ENCODE measurements around the gene RNU5D-1.

DNA sequence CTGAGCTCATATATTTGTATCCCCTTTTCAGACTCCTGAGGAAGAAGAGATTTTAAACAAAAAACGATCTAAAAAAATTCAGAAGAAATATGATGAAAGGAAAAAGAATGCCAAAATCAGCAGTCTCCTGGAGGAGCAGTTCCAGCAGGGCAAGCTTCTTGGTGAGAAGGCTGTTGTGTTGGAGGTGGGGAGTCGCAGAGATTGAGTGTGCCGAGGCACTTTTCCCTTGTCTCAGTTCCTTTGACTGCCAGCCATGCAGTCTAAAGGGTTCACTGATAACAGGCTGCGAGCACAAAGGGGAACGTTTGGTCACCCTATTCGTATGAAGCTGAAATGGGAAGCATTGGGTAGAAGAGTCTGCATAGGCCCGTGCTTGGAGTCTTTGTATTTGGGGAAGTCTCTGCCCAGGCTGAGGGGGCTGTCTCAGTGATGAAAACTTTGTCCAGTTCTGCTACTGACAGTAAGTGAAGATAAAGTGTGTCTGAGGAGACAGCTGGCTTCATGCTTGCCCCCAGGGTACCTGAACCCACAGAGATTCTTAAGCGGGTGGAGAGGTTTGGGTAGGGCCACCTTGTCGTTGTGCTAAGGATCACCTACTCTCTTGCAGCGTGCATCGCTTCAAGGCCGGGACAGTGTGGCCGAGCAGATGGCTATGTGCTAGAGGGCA, 47.1 kb upstream of the RNU5D-1 start:
- TF ChIP-seq, protein P1, sequence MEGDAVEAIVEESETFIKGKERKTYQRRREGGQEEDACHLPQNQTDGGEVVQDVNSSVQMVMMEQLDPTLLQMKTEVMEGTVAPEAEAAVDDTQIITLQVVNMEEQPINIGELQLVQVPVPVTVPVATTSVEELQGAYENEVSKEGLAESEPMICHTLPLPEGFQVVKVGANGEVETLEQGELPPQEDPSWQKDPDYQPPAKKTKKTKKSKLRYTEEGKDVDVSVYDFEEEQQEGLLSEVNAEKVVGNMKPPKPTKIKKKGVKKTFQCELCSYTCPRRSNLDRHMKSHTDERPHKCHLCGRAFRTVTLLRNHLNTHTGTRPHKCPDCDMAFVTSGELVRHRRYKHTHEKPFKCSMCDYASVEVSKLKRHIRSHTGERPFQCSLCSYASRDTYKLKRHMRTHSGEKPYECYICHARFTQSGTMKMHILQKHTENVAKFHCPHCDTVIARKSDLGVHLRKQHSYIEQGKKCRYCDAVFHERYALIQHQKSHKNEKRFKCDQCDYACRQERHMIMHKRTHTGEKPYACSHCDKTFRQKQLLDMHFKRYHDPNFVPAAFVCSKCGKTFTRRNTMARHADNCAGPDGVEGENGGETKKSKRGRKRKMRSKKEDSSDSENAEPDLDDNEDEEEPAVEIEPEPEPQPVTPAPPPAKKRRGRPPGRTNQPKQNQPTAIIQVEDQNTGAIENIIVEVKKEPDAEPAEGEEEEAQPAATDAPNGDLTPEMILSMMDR (IDR thresholded peaks at IDR 0.05 in 8 of 11, conservative IDR thresholded peaks at IDR 0.05 in 3 of 11), result no peak
- no peak for TF ChIP-seq POLR2A (IDR thresholded peaks at IDR 0.05)

Data from spleen (tissue), 7 donors.